Left hindlimb (tissue), 1 donor: Measurements from ENCODE around the gene FARP1.

Source experiments
- DNase-seq: peaks from one replicate; pipeline ENCODE4 v3.0.0-alpha.2; 2018

FARP1 gene

DNA sequence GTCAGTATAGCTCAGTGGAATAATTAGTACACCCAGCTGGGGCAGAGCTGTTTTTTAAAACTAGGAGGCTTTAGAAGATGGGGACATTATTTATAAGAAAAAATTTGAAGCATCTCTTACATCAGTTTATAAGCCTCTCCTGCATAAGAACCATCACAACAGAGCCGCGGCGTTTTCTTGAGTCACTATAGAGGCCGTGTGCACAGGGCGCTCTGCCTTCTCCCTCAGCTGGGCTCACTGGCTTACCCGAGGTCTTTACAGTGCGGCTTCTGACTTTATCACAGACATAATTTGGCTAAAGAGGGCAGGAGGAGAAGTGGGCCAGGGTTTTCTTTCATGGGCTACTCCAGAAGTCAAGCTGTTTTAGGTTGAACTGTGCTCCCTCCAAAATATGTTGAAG, 169.7 kb downstream of the FARP1 start:
- no peak for DNase-seq

DNA sequence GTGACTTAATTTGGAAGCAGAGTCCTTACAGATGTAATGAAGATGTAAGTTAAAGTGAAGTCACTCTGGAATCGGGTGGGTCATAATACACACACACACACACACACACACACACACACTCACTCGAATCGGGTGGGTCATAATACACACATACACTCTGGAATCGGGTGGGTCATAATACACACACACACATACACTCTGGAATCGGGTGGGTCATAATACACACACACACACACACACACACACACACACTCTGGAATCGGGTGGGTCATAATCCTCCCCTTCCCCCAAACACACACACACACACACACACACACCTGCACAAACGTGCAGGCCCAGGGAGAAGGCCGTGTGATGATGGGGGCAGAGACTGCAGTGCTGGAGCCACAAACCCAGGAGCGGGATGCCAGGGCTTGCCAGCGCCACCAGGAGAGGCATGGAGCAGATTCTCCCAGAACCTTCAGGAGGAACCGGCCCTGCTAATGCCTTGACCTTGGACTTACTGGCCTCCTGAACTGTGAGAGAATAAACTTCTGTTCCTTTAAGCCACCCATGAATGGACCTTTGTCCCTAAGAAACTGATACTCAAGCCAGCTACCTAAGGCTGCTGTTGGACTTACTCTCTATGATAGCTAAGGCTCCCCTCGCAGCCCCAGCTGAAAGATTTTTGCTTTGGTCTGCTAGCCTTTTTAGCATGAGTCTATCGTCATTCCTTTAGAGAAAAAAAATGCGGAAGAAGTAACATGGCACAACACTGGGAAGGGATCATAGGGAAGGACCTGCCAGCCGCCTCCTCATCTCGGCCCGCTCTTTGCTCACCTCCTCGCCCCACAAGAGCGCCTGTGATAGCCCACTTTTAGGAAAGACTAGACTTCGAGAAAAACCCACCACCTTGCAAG, 170.4 kb downstream of the FARP1 start:
- DNase-seq: no peak

DNA sequence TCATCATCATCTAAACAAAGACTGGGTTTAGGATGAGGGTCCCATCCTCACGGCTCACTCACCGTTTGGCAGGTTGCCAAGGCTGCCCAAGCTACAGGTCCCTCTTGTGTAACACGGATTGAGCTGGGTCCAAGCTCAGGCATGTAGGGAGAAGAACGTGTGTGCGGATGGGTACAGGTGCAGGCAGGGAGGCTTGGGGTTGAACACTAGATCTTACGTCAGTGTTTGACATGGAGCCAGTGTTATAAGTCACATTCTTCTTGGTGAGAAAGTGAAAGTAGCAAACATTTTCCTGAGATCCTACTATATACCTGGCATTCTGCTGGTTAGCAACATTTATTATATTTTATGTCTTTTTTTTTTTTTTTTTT, 171.0 kb downstream of the FARP1 start:
- DNase-seq: no peak

GRCh38 chr13:98315466-98315865, 172.6 kb downstream of the FARP1 start:
- no peak for DNase-seq

DNA sequence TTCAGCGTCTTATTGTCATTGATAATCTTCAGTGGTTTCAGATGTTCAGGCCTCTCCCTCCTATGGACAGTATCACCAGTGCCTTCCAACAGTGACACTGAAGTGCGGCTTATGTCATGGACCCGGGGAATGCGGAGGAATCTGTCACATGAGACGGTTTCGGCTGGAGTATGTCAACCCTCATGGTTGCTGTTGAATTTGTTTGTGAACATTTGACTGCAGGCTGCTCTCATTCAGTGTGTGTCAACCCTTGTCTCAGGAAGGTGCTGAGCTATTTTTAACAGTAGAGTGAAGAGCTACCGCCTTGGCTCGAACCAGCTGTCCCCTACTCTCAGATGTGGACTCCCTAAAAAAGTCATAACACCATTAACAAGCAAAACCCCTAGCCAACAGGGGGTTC, 173.0 kb downstream of the FARP1 start:
- DNase-seq: no peak

DNA sequence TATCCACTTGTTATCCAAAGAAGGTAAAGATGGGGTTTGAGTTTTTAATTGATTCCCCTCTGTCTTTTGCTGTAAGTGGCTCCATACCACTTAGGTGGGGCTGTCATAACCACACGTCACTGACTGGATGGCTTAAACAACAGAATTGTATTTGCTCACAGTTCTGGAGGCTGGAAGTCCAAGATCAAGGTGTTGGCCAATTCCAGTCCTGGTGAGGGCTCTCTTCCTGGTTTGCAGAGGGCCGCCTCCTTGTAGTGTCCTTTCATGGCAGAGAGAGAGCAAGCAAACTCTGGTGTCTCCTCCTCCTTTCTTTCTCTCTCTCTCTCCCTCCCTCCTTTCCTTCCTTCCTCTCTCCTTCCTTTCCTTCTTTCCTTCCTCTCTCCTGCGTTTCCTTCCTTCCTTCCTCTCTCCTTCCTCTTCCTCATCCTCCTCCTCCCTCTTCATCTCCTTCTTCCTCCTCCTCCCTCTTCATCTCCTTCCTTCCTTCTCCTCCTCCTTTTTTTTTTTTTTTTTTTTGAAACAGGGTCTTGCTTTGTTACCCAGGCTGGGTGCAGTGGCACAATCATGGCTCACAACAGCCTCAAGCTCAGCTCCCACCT, 174.8 kb downstream of the FARP1 start:
- no peak for DNase-seq

GRCh38 chr13:98318263-98318878, 175.5 kb downstream of the FARP1 start:
- DNase-seq: no peak

- no peak for DNase-seq
These were observed 177.7 kb downstream of the FARP1 start for GRCh38 chr13:98320561-98321105.

- no peak for DNase-seq
These were observed 178.5 kb downstream of the FARP1 start for GRCh38 chr13:98321395-98321794.

DNA sequence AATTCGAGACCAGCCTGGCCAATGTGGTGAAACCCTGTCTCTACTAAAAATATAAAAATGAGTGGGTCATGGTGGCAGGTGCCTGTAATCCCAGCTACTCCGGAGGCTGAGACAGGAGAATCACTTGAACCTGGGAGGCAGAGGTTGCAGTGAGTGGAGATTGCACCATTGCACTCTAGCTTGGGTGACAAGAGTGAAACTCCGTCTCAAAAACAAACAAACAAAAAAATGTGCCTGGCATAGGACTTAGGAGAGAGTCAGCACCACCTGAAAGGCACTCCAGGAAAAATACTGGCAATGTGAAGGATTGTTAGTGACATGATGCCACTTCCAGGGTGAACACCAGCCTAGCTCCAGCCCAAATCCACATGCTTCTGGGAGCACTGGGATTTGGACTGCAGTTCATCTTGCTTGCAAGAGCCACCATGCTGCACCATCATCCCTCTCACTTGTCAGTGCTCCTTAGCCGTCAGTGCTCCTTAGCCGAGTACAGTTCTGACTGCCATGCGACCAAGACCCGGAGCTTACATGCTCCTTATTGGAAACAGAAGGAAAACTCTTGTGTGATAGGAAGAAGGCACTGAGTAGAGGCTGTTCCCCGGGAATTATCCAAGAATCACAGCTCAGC, 179.3 kb downstream of the FARP1 start:
- no peak for DNase-seq

GRCh38 chr13:98324105-98324504, 181.2 kb downstream of the FARP1 start:
- DNase-seq: no peak

DNA sequence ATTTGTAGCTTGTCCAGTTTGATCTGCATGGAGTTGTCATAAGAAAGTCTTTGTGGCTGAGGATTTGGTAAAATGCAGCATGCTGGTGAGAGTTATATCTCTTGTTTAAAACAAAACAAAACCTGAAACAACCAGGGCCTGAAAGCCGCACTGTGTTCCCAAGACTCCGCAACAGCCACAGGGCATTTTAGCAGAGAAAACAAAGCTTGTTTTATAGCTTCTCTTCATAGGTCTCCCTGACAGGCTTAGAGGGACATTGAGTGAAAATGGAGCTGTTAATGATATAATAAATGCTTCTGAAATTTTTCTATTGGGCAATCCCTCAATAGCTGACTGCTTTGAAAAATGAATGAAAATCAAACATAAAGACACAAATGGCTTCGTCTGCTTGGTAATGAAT, 182.8 kb downstream of the FARP1 start:
- DNase-seq: no peak

GRCh38 chr13:98326291-98326690, 183.4 kb downstream of the FARP1 start:
- no peak for DNase-seq

DNA sequence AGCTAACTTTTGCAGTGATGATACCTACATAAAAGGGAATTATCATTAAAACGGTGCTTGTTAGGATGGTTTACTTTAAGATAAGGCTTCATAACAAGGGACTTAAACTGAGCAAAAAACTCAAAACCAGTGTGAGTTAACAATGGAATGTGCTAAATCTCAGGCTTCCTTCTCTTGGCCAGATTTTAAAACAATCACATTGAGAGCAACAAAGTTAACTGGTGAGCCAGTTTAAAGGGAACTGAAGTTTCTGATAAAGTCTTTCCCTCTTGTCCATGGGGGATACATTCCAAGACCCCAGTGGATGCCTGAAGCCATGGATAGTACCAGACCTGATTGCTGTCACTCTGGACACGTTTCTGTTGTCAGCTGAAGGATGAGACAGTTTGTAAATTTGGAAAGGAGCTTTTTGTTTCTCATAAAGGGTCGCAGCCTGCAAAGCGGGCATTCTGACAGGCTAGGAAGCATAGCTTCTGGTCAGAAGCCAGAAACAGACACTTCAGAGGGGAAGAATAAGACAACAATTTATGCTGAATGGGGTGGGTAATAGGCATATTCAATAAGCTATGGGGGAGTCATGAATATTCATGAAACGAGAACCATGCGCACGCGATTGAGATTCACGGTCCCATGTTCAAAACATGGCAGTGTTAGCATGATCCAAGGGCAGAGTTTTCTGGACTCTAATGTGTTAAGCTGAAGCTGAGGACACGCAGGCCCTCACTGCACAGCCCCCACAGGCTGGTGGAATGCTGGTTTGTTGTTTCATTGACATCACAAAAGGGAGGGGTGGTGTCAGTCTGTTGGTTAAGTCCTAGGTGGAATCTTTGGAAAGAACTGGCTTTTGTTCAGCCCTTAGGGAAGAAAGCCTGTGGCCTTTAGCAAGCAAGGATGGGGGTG, 184.7 kb downstream of the FARP1 start:
- no peak for DNase-seq

- no peak for DNase-seq
These were observed 185.6 kb downstream of the FARP1 start for GRCh38 chr13:98328511-98328910.

- DNase-seq: no peak
These were observed 189.3 kb downstream of the FARP1 start for GRCh38 chr13:98332222-98332621.

- no peak for DNase-seq
These were observed 189.8 kb downstream of the FARP1 start for GRCh38 chr13:98332691-98333090.

DNA sequence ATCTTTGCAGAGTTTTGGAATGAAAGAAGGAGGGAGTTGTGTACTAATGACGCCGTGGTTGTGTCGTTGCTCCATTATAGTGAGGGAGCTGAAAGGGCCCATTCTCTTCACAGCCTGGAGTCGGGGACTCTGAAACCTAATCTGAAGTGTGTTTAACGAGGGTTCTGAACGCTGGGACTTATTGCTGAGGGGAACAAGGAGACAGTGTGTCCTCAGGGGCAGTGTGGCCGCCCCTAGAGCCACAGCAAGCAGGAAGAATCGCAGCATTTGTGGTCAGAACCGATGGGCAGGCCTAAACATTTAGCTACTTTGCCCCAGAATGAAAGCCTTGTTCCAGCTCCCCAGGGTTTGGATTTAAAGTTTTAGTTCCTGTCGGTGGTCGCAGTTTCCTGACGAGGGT, 190.6 kb downstream of the FARP1 start:
- DNase-seq: no peak

DNA sequence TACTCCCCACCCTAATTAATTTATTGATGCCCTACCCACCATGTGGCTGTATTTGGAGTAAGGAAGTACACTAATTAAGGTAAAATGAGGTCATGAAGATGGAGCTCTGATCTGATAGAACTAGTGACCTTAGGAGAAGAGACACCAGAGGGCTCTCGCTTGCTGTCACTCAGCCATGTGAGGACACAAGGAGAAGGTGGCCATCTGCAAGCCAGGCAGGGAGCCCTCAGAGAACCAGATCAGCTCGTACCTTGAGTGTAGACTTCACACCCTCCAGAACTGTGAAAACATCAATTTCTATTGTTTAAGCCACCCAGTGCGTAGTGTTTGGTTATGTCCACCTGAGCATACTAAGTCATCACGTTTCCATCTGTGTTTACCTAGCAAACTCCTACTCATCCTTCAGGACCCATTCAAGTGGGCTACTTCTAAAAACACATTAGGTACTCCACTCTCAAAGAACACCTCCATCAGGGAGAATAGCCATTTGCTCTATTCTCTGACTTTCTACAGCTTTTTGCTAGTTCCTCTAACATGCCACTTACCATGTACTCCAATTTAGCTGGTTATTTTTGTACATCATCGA, 191.8 kb downstream of the FARP1 start:
- DNase-seq: no peak

DNA sequence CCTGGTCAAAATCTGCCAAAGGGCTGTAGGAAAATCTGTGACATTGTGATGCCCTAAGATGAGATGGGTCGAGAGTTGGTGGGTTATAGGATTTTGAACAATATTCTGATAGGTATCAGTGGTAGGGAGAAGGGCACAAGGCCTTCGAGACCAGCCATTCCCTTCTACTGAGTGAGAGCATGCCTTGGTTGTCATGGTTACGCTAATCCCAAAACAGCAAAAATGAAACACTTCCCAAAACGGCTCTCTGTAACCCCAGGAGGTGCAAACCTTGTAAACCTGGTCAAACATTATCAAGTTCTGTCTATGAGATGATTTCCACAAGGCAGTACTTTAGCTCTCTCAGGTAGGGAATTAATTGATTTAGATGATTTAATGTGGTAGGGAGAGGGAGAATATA, 192.8 kb downstream of the FARP1 start:
- no peak for DNase-seq

GRCh38 chr13:98338310-98338709, 195.4 kb downstream of the FARP1 start:
- no peak for DNase-seq
